Measurements from ENCODE around the gene FOXC1.

- TF ChIP-seq POLR2AphosphoS5 (IDR thresholded peaks at IDR 0.05; ENCODE audit: low read depth, low read length) (no peak), POLR2A (IDR thresholded peaks at IDR 0.05; ENCODE audit: low read depth, low read length) (no peak), TAF1 (IDR thresholded peaks at IDR 0.05; ENCODE audit: low read depth, low read length) (no peak)
Measured at GRCh38 chr6:1579096-1579495, 30.6 kb upstream of the FOXC1 start.

All from GM12891 (cell line).